H1 (cell line): Measurements from ENCODE around the gene UBR7. TPM values are rescaled to one million over a fixed set of nuclear protein-coding genes. Genes with fewer than 3 reads are reported as not detected.

Source experiments
- CTCF ChIA-PET: fragments of 300-600 bp; sonication (Branson Sonifier 250); formaldehyde crosslinking; loops from one replicate; lab custom pipeline; 2021; ENCODE audit not compliant: partially characterized antibody; lab: Charles Lee
- POLR2A ChIA-PET: fragments of 300-600 bp; sonication (Branson Sonifier 250); formaldehyde crosslinking; loops from one replicate; lab custom pipeline; 2021; ENCODE audit warnings: inconsistent platforms; ENCODE audit not compliant: partially characterized antibody; lab: Charles Lee
- DNase-seq, 2 experiments: peaks; one replicate each; pipeline versions ENCODE4 v3.0.0 to v3.0.0-alpha.2; 2010 to 2022; ENCODE audit warnings: low spot score in 2 of 2, low read depth in 1 of 2, mixed read lengths in 1 of 2
- FAIRE-seq: peaks from 2 replicates; lab custom pipeline; 2011; peaks lifted over from hg19 to GRCh38; lab: Jason Lieb, UNC
- H2AFZ ChIP-seq: 2 replicates; pipeline ENCODE4 v1.8.1; 2012; ENCODE audit warnings: low read length, inconsistent platforms
- H2AK5ac ChIP-seq: 2 replicates; pipeline ENCODE4 v1.6.1; 2013; ENCODE audit warnings: low read depth, low read length
- H2BK120ac ChIP-seq: replicated peaks from 2 replicates; pipeline ENCODE3; 2013; ENCODE audit warnings: low read depth, low read length, inconsistent platforms
- H2BK12ac ChIP-seq: 2 replicates; pipeline ENCODE4 v1.6.1; 2013; ENCODE audit warnings: low read depth, low read length
- H2BK15ac ChIP-seq: 2 replicates; pipeline ENCODE4 v1.6.1; 2013; ENCODE audit warnings: low read length
- H2BK20ac ChIP-seq: 2 replicates; pipeline ENCODE4 v1.6.1; 2013; ENCODE audit warnings: low read length
- H2BK5ac ChIP-seq: 2 replicates; pipeline ENCODE4 v1.6.1; 2013; ENCODE audit warnings: low read depth, low read length
- H3K14ac ChIP-seq: 2 replicates; pipeline ENCODE4 v1.6.1; 2013; ENCODE audit warnings: inconsistent platforms; ENCODE audit not compliant: insufficient read length
- H3K18ac ChIP-seq: 2 replicates; pipeline ENCODE4 v1.6.1; 2013; ENCODE audit warnings: low read length; ENCODE audit errors: extremely low read depth
- H3K23ac ChIP-seq: 2 replicates; pipeline ENCODE4 v1.6.1; 2013; ENCODE audit warnings: inconsistent platforms; ENCODE audit not compliant: insufficient read length
- H3K23me2 ChIP-seq: 2 replicates; pipeline ENCODE4 v1.6.1; 2013; ENCODE audit warnings: low read depth, low read length
- H3K27ac ChIP-seq: 2 replicates; pipeline ENCODE4 v1.6.1; 2011; ENCODE audit warnings: low read depth, low read length, inconsistent platforms
- H3K27me3 ChIP-seq, 4 experiments: replicated peaks in 1 of 4; 1 replicate in 1 of 4; 2 replicates in 3 of 4; pipeline versions ENCODE4 v1.6.1 to v1.8.1; 2011 to 2013; ENCODE audit warnings: low read length in 3 of 4, mild to moderate bottlenecking in 3 of 4, inconsistent platforms in 2 of 4, mixed read lengths in 2 of 4, moderate library complexity in 1 of 4; ENCODE audit not compliant: control insufficient read depth in 3 of 4, insufficient read depth in 3 of 4; ENCODE audit errors: extremely low read depth in 1 of 4
- H3K36me3 ChIP-seq, 4 experiments: 2 replicates each; pipeline versions ENCODE4 v1.6.1 to v1.8.1; 2011 to 2013; ENCODE audit warnings: mild to moderate bottlenecking in 4 of 4, low read length in 3 of 4, moderate library complexity in 2 of 4, control low read depth in 1 of 4, inconsistent platforms in 1 of 4; ENCODE audit not compliant: insufficient read depth in 4 of 4, control insufficient read depth in 2 of 4
- H3K4ac ChIP-seq: replicated peaks from 2 replicates; pipeline ENCODE3; 2013; ENCODE audit warnings: low read length, low read depth, mixed read lengths, inconsistent platforms; ENCODE audit not compliant: insufficient read length
- H3K4me1 ChIP-seq, 4 experiments: replicated peaks in 1 of 4; 1 replicate in 1 of 4; 2 replicates in 3 of 4; pipeline versions ENCODE4 v1.6.1 to v1.8.1; 2011 to 2013; ENCODE audit warnings: low read length in 3 of 4, inconsistent platforms in 2 of 4, mixed read lengths in 1 of 4; ENCODE audit not compliant: insufficient read depth in 4 of 4, control insufficient read depth in 3 of 4
- H3K4me2 ChIP-seq, 2 experiments: 2 replicates each; pipeline versions ENCODE4 v1.6.1 to v1.8.1; 2011 to 2013; ENCODE audit warnings: low read depth in 2 of 2, low read length in 2 of 2, control low read depth in 1 of 2, inconsistent platforms in 1 of 2, mild to moderate bottlenecking in 1 of 2; ENCODE audit not compliant: insufficient read depth in 1 of 2
- H3K4me3 ChIP-seq, 4 experiments: fragments of 200-600, 300-600 bp in 1 of 4; sonication (generic), shearing (Covaris generic), sonication (Bioruptor Twin) in 1 of 4; 2 replicates each; pipeline versions ENCODE4 v1.5.1 to v1.8.1; 2011 to 2016; ENCODE audit warnings: low read length in 4 of 4, low read depth in 3 of 4, control low read depth in 2 of 4, inconsistent platforms in 2 of 4, mild to moderate bottlenecking in 2 of 4, mixed read lengths in 1 of 4, moderate library complexity in 1 of 4; ENCODE audit not compliant: insufficient read depth in 2 of 4; ENCODE audit errors: extremely low read depth in 1 of 4
- H3K56ac ChIP-seq: replicated peaks from 2 replicates; pipeline ENCODE3; 2013; ENCODE audit warnings: low read depth, mild to moderate bottlenecking, mixed read lengths, low read length, inconsistent platforms; ENCODE audit not compliant: insufficient read length
- H3K79me1 ChIP-seq: 2 replicates; pipeline ENCODE4 v1.6.1; 2013; ENCODE audit warnings: low read depth, low read length, control low read depth
- H3K79me2 ChIP-seq, 2 experiments: 2 replicates each; pipeline versions ENCODE4 v1.6.1 to v1.8.1; 2012 to 2013; ENCODE audit warnings: low read length in 2 of 2, mild to moderate bottlenecking in 2 of 2, inconsistent platforms in 1 of 2; ENCODE audit not compliant: insufficient read depth in 2 of 2, control insufficient read depth in 1 of 2
- H3K9ac ChIP-seq, 4 experiments: replicated peaks in 1 of 4; 1 replicate in 1 of 4; 2 replicates in 3 of 4; pipeline versions ENCODE4 v1.6.1 to v1.8.1; 2011 to 2013; ENCODE audit warnings: low read depth in 3 of 4, low read length in 3 of 4, control low read depth in 2 of 4, mild to moderate bottlenecking in 2 of 4, moderate library complexity in 2 of 4, inconsistent platforms in 1 of 4; ENCODE audit errors: extremely low read depth in 1 of 4
- H3K9me3 ChIP-seq, 2 experiments: 2 replicates each; pipeline versions ENCODE4 v1.6.1 to v1.8.1; 2012 to 2013; ENCODE audit warnings: mild to moderate bottlenecking in 2 of 2, moderate library complexity in 2 of 2, control low read depth in 1 of 2, inconsistent platforms in 1 of 2, low read depth in 1 of 2, low read length in 1 of 2, mixed read lengths in 1 of 2; ENCODE audit not compliant: insufficient read depth in 2 of 2
- H4K20me1 ChIP-seq, 2 experiments: replicated peaks in 1 of 2; 2 replicates each; pipeline versions ENCODE3 to v1.8.1; 2011 to 2013; ENCODE audit warnings: inconsistent platforms in 2 of 2, low read length in 2 of 2, mild to moderate bottlenecking in 1 of 2; ENCODE audit not compliant: insufficient read depth in 2 of 2, control insufficient read depth in 1 of 2
- H4K5ac ChIP-seq: 2 replicates; pipeline ENCODE4 v1.6.1; 2013; ENCODE audit warnings: low read length, low read depth, mixed read lengths, inconsistent platforms; ENCODE audit not compliant: insufficient read length
- H4K8ac ChIP-seq: 2 replicates; pipeline ENCODE4 v1.8.0; 2013; ENCODE audit warnings: mild to moderate bottlenecking, moderate library complexity, low read length, inconsistent platforms; ENCODE audit not compliant: insufficient read depth; ENCODE audit errors: extremely low read depth
- H4K91ac ChIP-seq: replicated peaks from 2 replicates; pipeline ENCODE3; 2013; ENCODE audit warnings: low read length, mixed read lengths, inconsistent platforms; ENCODE audit not compliant: insufficient read length
- CTBP2 ChIP-seq: IDR thresholded peaks from 2 replicates; pipeline ENCODE4 v1.7.0; 2011; ENCODE audit warnings: borderline replicate concordance, mild to moderate bottlenecking, moderate library complexity, mixed read lengths, low read length; ENCODE audit not compliant: insufficient read depth, insufficient read length
- HDAC2 ChIP-seq, 2 experiments: fragments of 300-600 bp in 1 of 2; sonication (generic) in 1 of 2; IDR thresholded peaks; 2 replicates each; pipeline ENCODE4 v1.6.1; 2011 to 2012; ENCODE audit warnings: low read depth in 2 of 2, low read length in 2 of 2, mild to moderate bottlenecking in 2 of 2, moderate library complexity in 2 of 2, borderline replicate concordance in 1 of 2, inconsistent platforms in 1 of 2
- HDAC6 ChIP-seq: IDR thresholded peaks from one replicate; pipeline ENCODE4 v1.7.1; 2012; ENCODE audit warnings: low read depth, mild to moderate bottlenecking, inconsistent platforms, low read length, moderate library complexity
- KDM1A ChIP-seq: fragments of 200-600, 300-600 bp; sonication (generic); IDR thresholded peaks from 2 replicates; pipeline ENCODE4 v1.7.1; 2016; ENCODE audit warnings: mild to moderate bottlenecking, low read length, borderline replicate concordance
- KDM5A ChIP-seq: fragments of 200-600 bp; IDR thresholded peaks from 2 replicates; pipeline ENCODE4 v1.7.1; 2012; ENCODE audit warnings: mild to moderate bottlenecking, low read length, inconsistent platforms, mixed read lengths
- NRF1 ChIP-seq: IDR thresholded peaks from 2 replicates; pipeline ENCODE4 v1.6.1; 2011; ENCODE audit warnings: mild to moderate bottlenecking, low read depth, low read length, improper control_type of control experiment
- SIN3A ChIP-seq, 2 experiments: IDR thresholded peaks in 1 of 2; conservative IDR thresholded peaks in 1 of 2; 2 replicates each; pipeline ENCODE4 v1.6.1; 2011 to 2012; ENCODE audit warnings: low read length in 2 of 2, improper control_type of control experiment in 1 of 2, low read depth in 1 of 2, mild to moderate bottlenecking in 1 of 2
- SIRT6 ChIP-seq: IDR thresholded peaks from one replicate; pipeline ENCODE4 v1.7.1; 2012; ENCODE audit warnings: low read length, inconsistent platforms
- TAF7 ChIP-seq: optimal IDR thresholded peaks from 2 replicates; pipeline ENCODE3; 2011; ENCODE audit warnings: low read depth, mild to moderate bottlenecking, inconsistent platforms, low read length, moderate library complexity, borderline replicate concordance
- WGBS, 2 experiments: shearing (Covaris generic) in 1 of 2; methylation state at CpG; one replicate each; pipeline versions ENCODE4 v1.1.6 to v1.1.7; 2013 to 2015; ENCODE audit warnings: low lambda C conversion rate in 2 of 2, mixed read lengths in 2 of 2, inconsistent platforms in 1 of 2, low coverage in 1 of 2, missing lambda C conversion rate in 1 of 2; ENCODE audit not compliant: insufficient replicate concordance in 2 of 2, insufficient coverage in 1 of 2, insufficient read length in 1 of 2; ENCODE audit errors: extremely low coverage in 1 of 2, missing lambda C conversion rate in 1 of 2; 5-methylcytosine and 5-hydroxymethylcytosine counted together
- polyA plus RNA-seq, 7 experiments: library from polyadenylated mRNA; depleted of rRNA in 3 of 7; stranded (reverse) in 5 of 7; unstranded in 2 of 7; fragments of >200 nt in 5 of 7; fragments of 200-250 nt in 2 of 7; gene quantifications; 1 replicate in 5 of 7; 2 replicates in 1 of 7; 4 replicates in 1 of 7; pipeline versions ENCODE4 v1.2.1 to v1.2.3, GENCODE V29; 2011 to 2013; ENCODE audit warnings: missing spikeins in 2 of 7, mixed read lengths in 2 of 7
- total RNA-seq: library from RNA; stranded (reverse); fragmentation: NEBNext Ultra II Directional; extraction: Animal tissue kit (Norgen Biotek cat#: 25700); gene quantifications from 2 replicates; pipeline ENCODE4 v1.2.1, GENCODE V29; 2021
- TF ChIP-seq, protein P1 (sequence below), 3 experiments: IDR thresholded peaks; 1 replicate in 2 of 3; 2 replicates in 1 of 3; pipeline versions ENCODE4 v1.5.1 to v1.6.1; 2011; ENCODE audit warnings: low read length in 3 of 3, mild to moderate bottlenecking in 3 of 3, inconsistent platforms in 2 of 3, low read depth in 1 of 3, moderate library complexity in 1 of 3; ENCODE audit not compliant: insufficient read depth in 1 of 3; ENCODE audit errors: control extremely low read depth in 1 of 3

UBR7 gene
- total and polyA plus RNA-seq, 2 of the 8 experiments (the other 6 are each of a cell fraction or from before 2014, with no cell fraction given) = 20.1 to 28.4 TPM

DNA sequence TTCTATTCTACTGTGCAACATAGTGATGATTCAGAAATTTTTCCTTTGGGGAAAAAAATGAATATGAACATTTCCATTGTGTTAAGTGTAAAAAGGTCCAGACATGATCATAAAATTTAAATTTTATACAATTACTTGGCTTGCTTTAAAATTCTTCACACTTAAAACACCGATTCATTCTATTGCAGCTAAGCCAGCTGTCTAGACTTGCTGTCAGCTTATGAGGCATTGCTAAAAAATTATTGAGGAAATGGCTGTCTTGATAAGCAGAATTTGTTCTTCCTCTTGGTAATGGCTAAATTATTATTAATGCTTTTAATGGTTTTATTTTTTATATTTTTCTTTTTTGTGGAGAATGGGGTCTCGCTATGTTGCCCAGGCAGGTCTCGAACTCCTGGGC, 20.1 kb upstream of the UBR7 start:
- H3K79me2 ChIP-seq = peaks cover 4 to 23% of the 10 kb centered on the region in 2 experiments; a peak in 3 of 4 replicates
- no peak overlapping the region for H2BK5ac ChIP-seq
- CTCF ChIA-PET = interaction anchor here (1.2 to 1.6 kb wide), 3 partner anchors 9 to 82 kb away, joined by 3 to 11 read pairs (median 8); partner anchors contain the start of genes GON7 and UBR7
- DNase-seq (no peak), FAIRE-seq (no peak)
- no peaks in the 10 kb centered on the region for H4K20me1 ChIP-seq
- no peak overlapping the region for H2BK12ac ChIP-seq
- H3K14ac ChIP-seq = no peak overlapping the region
- no peak overlapping the region for H3K27ac ChIP-seq
- peaks cover 2% of the 10 kb centered on the region; the same call in 1 of the 2 replicates for H3K23me2 ChIP-seq
- H2AK5ac ChIP-seq = no peak overlapping the region
- H2BK20ac ChIP-seq = no peak overlapping the region
- no peak overlapping the region for H3K4me3 ChIP-seq
- H3K36me3 ChIP-seq = peaks cover 0 to 17% (median 0%) of the 10 kb centered on the region in 4 experiments; a peak in 3 of 8 replicates
- no peak overlapping the region for H4K91ac ChIP-seq
- H3K23ac ChIP-seq = no peak overlapping the region
- no peaks in the 10 kb centered on the region for H3K9me3 ChIP-seq
- no peak overlapping the region for H3K4ac ChIP-seq
- peaks cover 5% of the 10 kb centered on the region for H3K79me1 ChIP-seq
- no peak overlapping the region for H2AFZ ChIP-seq
- H4K5ac ChIP-seq = no peak overlapping the region
- no peak overlapping the region for H3K56ac ChIP-seq
- no peak overlapping the region for H3K9ac ChIP-seq
- H3K4me2 ChIP-seq = no peak overlapping the region
- POLR2A ChIA-PET = interaction anchor here (1.4 kb wide), 1 partner anchor 10 kb away, joined by 4 read pairs; no protein-coding TSS in a partner anchor
- H2BK15ac ChIP-seq = no peak overlapping the region
- peaks cover 0 to 5% (median 2%) of the 10 kb centered on the region in 4 experiments; a peak in 3 of 7 replicates for H3K4me1 ChIP-seq
- no peak overlapping the region for H2BK120ac ChIP-seq
- no peaks in the 10 kb centered on the region for H3K27me3 ChIP-seq
- no peak overlapping the region for H4K8ac ChIP-seq
- H3K18ac ChIP-seq = no peak overlapping the region
- 81% methylated on average over 3 of the region's 3 CpGs; no CpG with 5 or more reads in 1 of the 2 experiments for WGBS, 2 experiments
- TF ChIP-seq TAF7 (no peak), KDM5A (no peak), KDM1A (no peak), HDAC2 (IDR thresholded peaks at IDR 0.05; ENCODE audit: borderline replicate concordance in 1 of 2, low read depth in 2 of 2, low read length in 2 of 2) (no peak), SIN3A (conservative IDR thresholded peaks at IDR 0.05 in 1 of 2, IDR thresholded peaks at IDR 0.05 in 1 of 2; ENCODE audit: low read depth in 1 of 2, low read length in 2 of 2) (no peak), SIRT6 (no peak), HDAC6 (no peak), NRF1 (no peak), CTBP2 (no peak)
- TF ChIP-seq, protein P1, sequence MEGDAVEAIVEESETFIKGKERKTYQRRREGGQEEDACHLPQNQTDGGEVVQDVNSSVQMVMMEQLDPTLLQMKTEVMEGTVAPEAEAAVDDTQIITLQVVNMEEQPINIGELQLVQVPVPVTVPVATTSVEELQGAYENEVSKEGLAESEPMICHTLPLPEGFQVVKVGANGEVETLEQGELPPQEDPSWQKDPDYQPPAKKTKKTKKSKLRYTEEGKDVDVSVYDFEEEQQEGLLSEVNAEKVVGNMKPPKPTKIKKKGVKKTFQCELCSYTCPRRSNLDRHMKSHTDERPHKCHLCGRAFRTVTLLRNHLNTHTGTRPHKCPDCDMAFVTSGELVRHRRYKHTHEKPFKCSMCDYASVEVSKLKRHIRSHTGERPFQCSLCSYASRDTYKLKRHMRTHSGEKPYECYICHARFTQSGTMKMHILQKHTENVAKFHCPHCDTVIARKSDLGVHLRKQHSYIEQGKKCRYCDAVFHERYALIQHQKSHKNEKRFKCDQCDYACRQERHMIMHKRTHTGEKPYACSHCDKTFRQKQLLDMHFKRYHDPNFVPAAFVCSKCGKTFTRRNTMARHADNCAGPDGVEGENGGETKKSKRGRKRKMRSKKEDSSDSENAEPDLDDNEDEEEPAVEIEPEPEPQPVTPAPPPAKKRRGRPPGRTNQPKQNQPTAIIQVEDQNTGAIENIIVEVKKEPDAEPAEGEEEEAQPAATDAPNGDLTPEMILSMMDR (IDR thresholded peaks at IDR 0.05; ENCODE audit: control extremely low read depth in 1 of 3, insufficient read depth in 1 of 3, low read depth in 1 of 3, low read length in 3 of 3) = no peak
